ENCODE measurements around the gene FNDC10. TPM values are rescaled to one million over a fixed set of nuclear protein-coding genes. Genes with fewer than 3 reads are reported as not detected.

FNDC10 gene
- total and polyA plus RNA-seq, 3 donors from 2014 or later = 15.5 to 54.0 (median 36.8) TPM

- 65 to 70% methylated on average over 8 to 10 of the region's 10 CpGs for WGBS, 2 donors
- Histone ChIP-seq H3K9me3 (no peaks in the 10 kb centered on the region), H3K4me3 (no peak overlapping the region), H3K27me3 (no peaks in the 10 kb centered on the region), H3K27ac (no peak overlapping the region), H3K4me1 (peaks cover 15% of the 10 kb centered on the region), H3K36me3 (ENCODE audit: low read depth, missing control alignments) (no peaks in the 10 kb centered on the region)
- intact Hi-C loops (cut with DNase I; ENCODE audit: low total_unique reads) = no loop called here
- TF ChIP-seq CTCF (IDR thresholded peaks at IDR 0.05) (no peak), POLR2A (IDR thresholded peaks at IDR 0.05) (no peak)
- DNase-seq = no peak
These were observed 5.2 kb downstream of the FNDC10 start for GRCh38 chr1:1594602-1595260.

GRCh38 chr1:1593834-1594601 is 5.9 kb downstream of the FNDC10 start:
- no peaks in the 10 kb centered on the region for H3K9me3 ChIP-seq
- no peak overlapping the region for H3K4me3 ChIP-seq
- H3K27ac ChIP-seq = no peak overlapping the region
- H3K4me1 ChIP-seq = peaks cover 15% of the 10 kb centered on the region
- DNase-seq = no peak
- TF ChIP-seq POLR2A (IDR thresholded peaks at IDR 0.05) (no peak), CTCF (IDR thresholded peaks at IDR 0.05) (no peak)
- WGBS, 2 donors = 80 to 86% methylated on average over 8 to 24 of the region's 24 CpGs
- intact Hi-C loops (cut with DNase I; ENCODE audit: low total_unique reads) = no loop called here
- H3K27me3 ChIP-seq = no peaks in the 10 kb centered on the region
- no peaks in the 10 kb centered on the region for H3K36me3 ChIP-seq (ENCODE audit: low read depth, missing control alignments)

- Histone ChIP-seq H3K27ac (no peak overlapping the region), H3K4me3 (no peak overlapping the region), H3K27me3 (no peaks in the 10 kb centered on the region), H3K36me3 (ENCODE audit: low read depth, missing control alignments) (no peaks in the 10 kb centered on the region), H3K4me1 (no peaks in the 10 kb centered on the region), H3K9me3 (no peaks in the 10 kb centered on the region)
- intact Hi-C loops (cut with DNase I; ENCODE audit: low total_unique reads) = no loop called here
- no peak for TF ChIP-seq POLR2A (IDR thresholded peaks at IDR 0.05)
- WGBS, 2 donors = 92 to 93% methylated on average over 13 of the region's 13 CpGs
- no peak for DNase-seq
These were observed 8.5 kb downstream of the FNDC10 start for GRCh38 chr1:1591452-1591851.

- no peak for TF ChIP-seq POLR2A (IDR thresholded peaks at IDR 0.05)
- TF ChIP-seq CTCF (IDR thresholded peaks at IDR 0.05) = no peak
- WGBS, 2 donors = 89 to 90% methylated on average over 19 to 23 of the region's 23 CpGs
These were observed 16.5 kb downstream of the FNDC10 start for GRCh38 chr1:1583347-1584010.

More at GRCh38 chr1:1583347-1584010, 16.5 kb downstream of the FNDC10 start:
- H3K9me3 ChIP-seq = no peaks in the 10 kb centered on the region
- no peaks in the 10 kb centered on the region for H3K36me3 ChIP-seq (ENCODE audit: low read depth, missing control alignments)
- H3K27ac ChIP-seq = no peak overlapping the region
- DNase-seq = no peak
- intact Hi-C loops (cut with DNase I; ENCODE audit: low total_unique reads) = no loop called here
- H3K4me1 ChIP-seq = no peaks in the 10 kb centered on the region
- no peak overlapping the region for H3K4me3 ChIP-seq
- no peaks in the 10 kb centered on the region for H3K27me3 ChIP-seq
